ENCODE measurements around the gene DTX1.

Gene DTX1

DNA sequence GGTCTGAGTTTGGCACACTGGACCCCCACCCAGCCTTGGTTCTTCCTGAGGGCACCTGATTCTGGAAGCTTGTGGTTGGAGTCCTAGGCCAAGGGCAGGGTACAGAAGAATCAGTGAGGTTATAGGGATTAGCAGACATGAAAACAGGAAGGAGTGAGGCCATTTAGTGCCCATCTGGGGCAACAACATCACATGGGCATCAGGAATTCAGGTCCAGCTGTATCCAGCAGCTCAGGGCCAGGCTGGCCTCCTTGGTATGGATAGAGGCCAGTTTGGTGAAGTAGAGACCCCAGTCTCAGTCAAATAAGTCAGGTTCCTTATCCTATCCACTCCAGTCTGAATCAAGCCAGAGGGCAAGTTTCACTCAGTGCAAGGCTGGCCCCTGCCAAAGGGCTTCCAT lies 42.8 kb downstream of the DTX1 start (continued):
- no peak for TF ChIP-seq ZNF777 (tag by site-specific recombination; IDR thresholded peaks at IDR 0.05; ENCODE audit: borderline replicate concordance)
- no peak for TF ChIP-seq SP3 (tag by site-specific recombination; IDR thresholded peaks at IDR 0.05)

DNA sequence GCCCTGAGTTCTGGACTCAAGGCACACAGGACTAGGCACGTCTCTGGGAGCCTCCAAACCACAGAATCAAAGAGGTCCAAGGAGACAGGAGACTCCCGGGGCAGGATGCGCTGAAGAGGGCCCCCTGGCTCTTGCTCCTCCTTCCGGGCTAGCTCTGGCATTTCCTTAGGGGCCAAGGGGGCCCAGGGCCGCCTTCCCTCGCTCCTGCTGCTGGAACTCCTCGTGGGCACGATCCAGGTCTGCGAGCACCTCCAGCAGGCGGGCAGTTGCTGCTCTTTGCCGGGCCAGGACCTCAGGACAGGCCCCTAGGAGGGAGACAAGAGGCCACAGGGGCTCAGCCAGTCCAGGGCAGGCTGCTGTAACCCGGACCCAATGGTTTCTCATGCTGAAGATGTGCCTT lies 43.2 kb downstream of the DTX1 start:
- ChIA-PET CTCF (interaction anchor here (1.3 kb wide), 1 partner anchor 13 kb away, joined by 3 read pairs; no protein-coding TSS in a partner anchor), POLR2A (no interaction called here)
- H3K27ac ChIP-seq (ENCODE audit: extremely low read depth, low read depth, low read length), result no peak overlapping the region
- TF ChIP-seq, protein P1, sequence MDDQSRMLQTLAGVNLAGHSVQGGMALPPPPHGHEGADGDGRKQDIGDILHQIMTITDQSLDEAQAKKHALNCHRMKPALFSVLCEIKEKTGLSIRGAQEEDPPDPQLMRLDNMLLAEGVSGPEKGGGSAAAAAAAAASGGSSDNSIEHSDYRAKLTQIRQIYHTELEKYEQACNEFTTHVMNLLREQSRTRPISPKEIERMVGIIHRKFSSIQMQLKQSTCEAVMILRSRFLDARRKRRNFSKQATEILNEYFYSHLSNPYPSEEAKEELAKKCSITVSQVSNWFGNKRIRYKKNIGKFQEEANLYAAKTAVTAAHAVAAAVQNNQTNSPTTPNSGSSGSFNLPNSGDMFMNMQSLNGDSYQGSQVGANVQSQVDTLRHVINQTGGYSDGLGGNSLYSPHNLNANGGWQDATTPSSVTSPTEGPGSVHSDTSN (CRISPR knock-in tag; IDR thresholded peaks at IDR 0.05), result no peak
- TF ChIP-seq SCRT1 (tag by site-specific recombination; IDR thresholded peaks at IDR 0.05; ENCODE audit: borderline replicate concordance) (no peak), ZNF416 (tag by site-specific recombination; IDR thresholded peaks at IDR 0.05) (no peak), FEZF1 (tag by site-specific recombination; IDR thresholded peaks at IDR 0.05) (no peak), ZNF169 (tag by site-specific recombination; IDR thresholded peaks at IDR 0.05) (no peak), GLI2 (tag by site-specific recombination; IDR thresholded peaks at IDR 0.05; ENCODE audit: borderline replicate concordance, low read depth) (no peak), ZNF214 (tag by site-specific recombination; IDR thresholded peaks at IDR 0.05; ENCODE audit: borderline replicate concordance) (no peak), ZNF585B (tag by site-specific recombination; IDR thresholded peaks at IDR 0.05) (no peak), ZIC2 (tag by site-specific recombination; IDR thresholded peaks at IDR 0.05) (no peak), ZNF660 (tag by site-specific recombination; IDR thresholded peaks at IDR 0.05) (no peak), RBAK (tag by site-specific recombination; IDR thresholded peaks at IDR 0.05) (no peak), OVOL3 (tag by site-specific recombination; IDR thresholded peaks at IDR 0.05) (no peak), ZNF529 (tag by site-specific recombination; IDR thresholded peaks at IDR 0.05; ENCODE audit: insufficient replicate concordance) (no peak), ZNF223 (tag by site-specific recombination; IDR thresholded peaks at IDR 0.05) (no peak), GLI4 (tag by site-specific recombination; IDR thresholded peaks at IDR 0.05) (no peak), ZNF548 (tag by site-specific recombination; IDR thresholded peaks at IDR 0.05) (no peak), ZNF623 (tag by site-specific recombination; IDR thresholded peaks at IDR 0.05) (no peak), ZBTB7A (tag by site-specific recombination; IDR thresholded peaks at IDR 0.05; ENCODE audit: low read depth) (no peak)
- H3K4me3 ChIP-seq (ENCODE audit: low read depth, low read length), result no peak overlapping the region
- H3K36me3 ChIP-seq (ENCODE audit: control insufficient read depth in 2 of 2, insufficient read depth in 1 of 2, low read length in 2 of 2), result no peaks in the 10 kb centered on the region
- H3K9me3 ChIP-seq (ENCODE audit: control insufficient read depth, insufficient read depth, low read depth, low read length), result no peaks in the 10 kb centered on the region
- no peaks in the 10 kb centered on the region for H3K4me1 ChIP-seq (ENCODE audit: control insufficient read depth, insufficient read depth, low read length)

DNA sequence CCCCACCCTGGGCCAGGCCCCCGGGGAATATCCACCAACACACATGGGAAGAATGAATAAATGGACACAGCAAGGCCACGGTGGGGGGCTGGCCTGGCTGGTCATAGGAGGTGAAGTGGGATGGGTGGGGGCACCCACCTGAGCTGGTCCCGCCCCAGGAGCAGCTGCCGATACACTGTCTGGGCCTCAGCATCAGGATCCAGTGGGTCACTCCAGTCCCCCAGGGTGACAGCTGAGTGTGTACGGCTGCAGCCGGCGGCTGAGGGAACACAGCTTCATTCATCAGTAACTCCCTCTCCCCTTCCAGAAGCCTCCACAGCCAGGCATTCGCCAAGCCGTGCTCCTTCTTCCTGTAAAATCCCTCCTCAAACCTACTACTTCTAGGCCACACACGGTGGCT lies 45.2 kb downstream of the DTX1 start:
- ChIA-PET CTCF (interaction anchor here (0.6 to 1.9 kb wide), 3 partner anchors 11 to 53 kb away, joined by 3 to 8 read pairs (median 3); no protein-coding TSS in a partner anchor), POLR2A (no interaction called here)
- Histone ChIP-seq H3K9me3 (ENCODE audit: control insufficient read depth, insufficient read depth, low read depth, low read length) (no peaks in the 10 kb centered on the region), H3K4me3 (ENCODE audit: low read depth, low read length) (no peak overlapping the region), H3K36me3 (ENCODE audit: control insufficient read depth in 2 of 2, insufficient read depth in 1 of 2, low read length in 2 of 2) (no peaks in the 10 kb centered on the region), H3K4me1 (ENCODE audit: control insufficient read depth, insufficient read depth, low read length) (no peaks in the 10 kb centered on the region), H3K27ac (ENCODE audit: extremely low read depth, low read depth, low read length) (no peak overlapping the region)
- no peak for TF ChIP-seq ZNF768 (tag by site-specific recombination; IDR thresholded peaks at IDR 0.05)
- no peak for TF ChIP-seq ZNF19 (tag by site-specific recombination; IDR thresholded peaks at IDR 0.05; ENCODE audit: low read depth)
- no peak for TF ChIP-seq ZNF23 (tag by site-specific recombination; IDR thresholded peaks at IDR 0.05; ENCODE audit: borderline replicate concordance)
- TF ChIP-seq ZNF423 (tag by site-specific recombination; IDR thresholded peaks at IDR 0.05), result no peak
- TF ChIP-seq ZNF654 (tag by site-specific recombination; IDR thresholded peaks at IDR 0.05; ENCODE audit: low read depth), result no peak
- TF ChIP-seq ZNF707 (tag by site-specific recombination; IDR thresholded peaks at IDR 0.05), result no peak
- no peak for TF ChIP-seq TRIM28 (IDR thresholded peaks at IDR 0.05; ENCODE audit: borderline replicate concordance, low read length)
- no peak for TF ChIP-seq KLF10 (tag by site-specific recombination; IDR thresholded peaks at IDR 0.05)
- TF ChIP-seq ZNF175 (tag by site-specific recombination; IDR thresholded peaks at IDR 0.05), result no peak
- TF ChIP-seq, protein P2, sequence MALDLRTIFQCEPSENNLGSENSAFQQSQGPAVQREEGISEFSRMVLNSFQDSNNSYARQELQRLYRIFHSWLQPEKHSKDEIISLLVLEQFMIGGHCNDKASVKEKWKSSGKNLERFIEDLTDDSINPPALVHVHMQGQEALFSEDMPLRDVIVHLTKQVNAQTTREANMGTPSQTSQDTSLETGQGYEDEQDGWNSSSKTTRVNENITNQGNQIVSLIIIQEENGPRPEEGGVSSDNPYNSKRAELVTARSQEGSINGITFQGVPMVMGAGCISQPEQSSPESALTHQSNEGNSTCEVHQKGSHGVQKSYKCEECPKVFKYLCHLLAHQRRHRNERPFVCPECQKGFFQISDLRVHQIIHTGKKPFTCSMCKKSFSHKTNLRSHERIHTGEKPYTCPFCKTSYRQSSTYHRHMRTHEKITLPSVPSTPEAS (tag by site-specific recombination; IDR thresholded peaks at IDR 0.05), result no peak
- TF ChIP-seq ZNF155 (tag by site-specific recombination; IDR thresholded peaks at IDR 0.05), result no peak
- TF ChIP-seq RBAK (tag by site-specific recombination; IDR thresholded peaks at IDR 0.05), result no peak
- TF ChIP-seq, protein P3, sequence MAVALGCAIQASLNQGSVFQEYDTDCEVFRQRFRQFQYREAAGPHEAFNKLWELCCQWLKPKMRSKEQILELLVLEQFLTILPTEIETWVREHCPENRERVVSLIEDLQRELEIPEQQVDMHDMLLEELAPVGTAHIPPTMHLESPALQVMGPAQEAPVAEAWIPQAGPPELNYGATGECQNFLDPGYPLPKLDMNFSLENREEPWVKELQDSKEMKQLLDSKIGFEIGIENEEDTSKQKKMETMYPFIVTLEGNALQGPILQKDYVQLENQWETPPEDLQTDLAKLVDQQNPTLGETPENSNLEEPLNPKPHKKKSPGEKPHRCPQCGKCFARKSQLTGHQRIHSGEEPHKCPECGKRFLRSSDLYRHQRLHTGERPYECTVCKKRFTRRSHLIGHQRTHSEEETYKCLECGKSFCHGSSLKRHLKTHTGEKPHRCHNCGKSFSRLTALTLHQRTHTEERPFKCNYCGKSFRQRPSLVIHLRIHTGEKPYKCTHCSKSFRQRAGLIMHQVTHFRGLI (tag by site-specific recombination; IDR thresholded peaks at IDR 0.05), result no peak
- TF ChIP-seq MEIS1 (CRISPR knock-in tag; IDR thresholded peaks at IDR 0.05; ENCODE audit: borderline replicate concordance), result no peak

All from HEK293 (cell line).